WTC11 (cell line): ENCODE measurements around the gene ENGASE. TPM values are rescaled to one million over a fixed set of nuclear protein-coding genes. Genes with fewer than 3 reads are reported as not detected.

Experiments used
- ATAC-seq: fragments of 200-7000 bp; cut with Tn5 transposase; 2 replicates; pipeline ENCODE4 v1.10.0; 2021; ENCODE audit warnings: mild to moderate bottlenecking, moderate library complexity
- CTCF ChIA-PET: fragments of 300-600 bp; sonication (Branson Sonifier 250); formaldehyde crosslinking; loops from one replicate; lab custom pipeline; 2021; ENCODE audit warnings: antibody characterized with exemption; lab: Charles Lee
- POLR2A ChIA-PET: fragments of 350-600 bp; sonication (Branson Sonifier 250); formaldehyde crosslinking; loops from one replicate; lab custom pipeline; 2021; ENCODE audit warnings: antibody characterized with exemption; lab: Charles Lee
- DNase-seq: peaks from one replicate; pipeline ENCODE4 v3.0.0; 2021; ENCODE audit warnings: low spot score
- H3K27ac Mint-ChIP-seq: 2 replicates; pipeline ENCODE4 v1.8.0; 2021; ENCODE audit warnings: mixed read lengths
- H3K27me3 Mint-ChIP-seq: 2 replicates; pipeline ENCODE4 v1.8.0; 2021; ENCODE audit warnings: low read depth, mild to moderate bottlenecking, moderate library complexity, mixed read lengths
- H3K36me3 Mint-ChIP-seq: 2 replicates; pipeline ENCODE4 v1.8.0; 2021; ENCODE audit warnings: mixed read lengths
- H3K4me1 Mint-ChIP-seq: 2 replicates; pipeline ENCODE4 v1.8.0; 2022; ENCODE audit warnings: mixed read lengths
- H3K4me3 Mint-ChIP-seq: 2 replicates; pipeline ENCODE4 v1.8.0; 2021; ENCODE audit warnings: mild to moderate bottlenecking, moderate library complexity, mixed read lengths
- H3K9me3 Mint-ChIP-seq: 2 replicates; pipeline ENCODE4 v1.8.0; 2021; ENCODE audit warnings: mixed read lengths
- ATF1 ChIP-seq: sonication (generic); formaldehyde crosslinking; IDR thresholded peaks from 2 replicates; pipeline ENCODE4 v1.8.1; 2023; ENCODE audit warnings: mild to moderate bottlenecking, moderate library complexity, missing genetic modification reagents
- CREM ChIP-seq: sonication (generic); formaldehyde crosslinking; IDR thresholded peaks from 2 replicates; pipeline ENCODE4 v1.8.1; 2022; ENCODE audit warnings: mild to moderate bottlenecking, missing genetic modification reagents, moderate library complexity
- ESRRA ChIP-seq: sonication (generic); formaldehyde crosslinking; IDR thresholded peaks from 2 replicates; pipeline ENCODE4 v1.8.1; 2022; ENCODE audit warnings: mild to moderate bottlenecking, missing genetic modification reagents, borderline replicate concordance
- NR3C1 ChIP-seq: sonication (generic); formaldehyde crosslinking; conservative IDR thresholded peaks from 2 replicates; pipeline ENCODE4 v1.8.1; 2023; ENCODE audit warnings: low read depth, mild to moderate bottlenecking, missing genetic modification reagents
- OVOL2 ChIP-seq: fragments of 250-450 bp; sonication (Bioruptor Pico); IDR thresholded peaks from 2 replicates; pipeline ENCODE4 v1.9.0; 2021; ENCODE audit warnings: mild to moderate bottlenecking, borderline replicate concordance
- SOX15 ChIP-seq: fragments of 250-450 bp; sonication (Bioruptor Pico); IDR thresholded peaks from 2 replicates; pipeline ENCODE4 v1.9.0; 2021; ENCODE audit warnings: mild to moderate bottlenecking
- STAT6 ChIP-seq: sonication (generic); formaldehyde crosslinking; conservative IDR thresholded peaks from 2 replicates; pipeline ENCODE4 v1.8.1; 2023; ENCODE audit warnings: mild to moderate bottlenecking, low read depth, missing genetic modification reagents, moderate library complexity
- TEAD4 ChIP-seq: sonication (generic); formaldehyde crosslinking; IDR thresholded peaks from 2 replicates; pipeline ENCODE4 v1.8.0; 2022; ENCODE audit warnings: mild to moderate bottlenecking, missing genetic modification reagents
- ZNF138 ChIP-seq: sonication (generic); formaldehyde crosslinking; conservative IDR thresholded peaks from 2 replicates; pipeline ENCODE4 v1.8.1; 2022; ENCODE audit warnings: mild to moderate bottlenecking, moderate library complexity, missing genetic modification reagents
- ZNF263 ChIP-seq: sonication (generic); formaldehyde crosslinking; IDR thresholded peaks from 2 replicates; pipeline ENCODE4 v1.8.1; 2022; ENCODE audit warnings: low read depth, mild to moderate bottlenecking, moderate library complexity, missing genetic modification reagents
- ZNF317 ChIP-seq: sonication (generic); formaldehyde crosslinking; IDR thresholded peaks from 2 replicates; pipeline ENCODE4 v1.8.1; 2023; ENCODE audit warnings: low read depth, mild to moderate bottlenecking, moderate library complexity, missing genetic modification reagents, borderline replicate concordance
- ZNF396 ChIP-seq: fragments of 250-450 bp; sonication (Bioruptor Pico); IDR thresholded peaks from 2 replicates; pipeline ENCODE4 v1.8.0; 2021; ENCODE audit warnings: mild to moderate bottlenecking, moderate library complexity, borderline replicate concordance
- ZNF423 ChIP-seq: fragments of 250-450 bp; sonication (Bioruptor Pico); IDR thresholded peaks from 2 replicates; pipeline ENCODE4 v2.1.2; 2022; ENCODE audit warnings: mild to moderate bottlenecking, moderate library complexity
- ZNF425 ChIP-seq: fragments of 250-450 bp; sonication (Bioruptor Pico); conservative IDR thresholded peaks from 2 replicates; pipeline ENCODE4 v1.9.0; 2021; ENCODE audit warnings: mild to moderate bottlenecking
- ZSCAN18 ChIP-seq: fragments of 250-450 bp; sonication (Bioruptor Pico); IDR thresholded peaks from 2 replicates; pipeline ENCODE4 v2.1.2; 2022; ENCODE audit warnings: mild to moderate bottlenecking, moderate library complexity
- total RNA-seq: library from RNA; stranded (reverse); gene quantifications from 3 replicates; pipeline ENCODE4 v1.2.3, GENCODE V29; 2021

The ENGASE gene
- total RNA-seq, 1 experiment from 2014 or later = 41.6 TPM

GRCh38 chr17:79107499-79108231 is 33.0 kb downstream of the ENGASE start:
- DNase-seq = no peak
- Mint-ChIP-seq H3K4me3 (no peak overlapping the region), H3K9me3 (no peaks in the 10 kb centered on the region), H3K4me1 (no peaks in the 10 kb centered on the region), H3K36me3 (no peaks in the 10 kb centered on the region), H3K27me3 (no peaks in the 10 kb centered on the region), H3K27ac (peak overlapping the region; percentile 32; the same call in 1 of the 2 replicates)
- ChIA-PET POLR2A (no interaction called here), CTCF (interaction anchor here (1.1 to 4.5 kb wide), 6 partner anchors 9 to 293 kb away, joined by 3 to 34 read pairs (median 10); no protein-coding TSS in a partner anchor)
- TF ChIP-seq ZNF423 (CRISPR knock-in tag) (no peak), TEAD4 (CRISPR knock-in tag) (no peak), NR3C1 (CRISPR knock-in tag) (no peak), ATF1 (no peak), STAT6 (CRISPR knock-in tag) (no peak), ZSCAN18 (no peak), OVOL2 (CRISPR knock-in tag) (no peak), ZNF317 (CRISPR knock-in tag) (no peak)
- ATAC-seq = no peak

- Mint-ChIP-seq H3K4me3 (no peak overlapping the region), H3K36me3 (no peaks in the 10 kb centered on the region)
Observed at GRCh38 chr17:79108232-79108850, 33.7 kb downstream of the ENGASE start.

GRCh38 chr17:79108870-79109269 is 34.2 kb downstream of the ENGASE start:
- ChIA-PET POLR2A (no interaction called here), CTCF (interaction anchor here (0.6 to 4.5 kb wide), 11 partner anchors 11 to 284 kb away, joined by 3 to 34 read pairs (median 4); partner anchors contain the start of gene ENGASE)
- TF ChIP-seq ZNF396 (CRISPR knock-in tag) = no peak
- no peak for TF ChIP-seq ZNF263
- no peak for TF ChIP-seq ZNF425 (CRISPR knock-in tag)
- no peak for TF ChIP-seq SOX15 (CRISPR knock-in tag)
- no peak for ATAC-seq
- H3K4me1 Mint-ChIP-seq = no peaks in the 10 kb centered on the region
- no peak overlapping the region for H3K4me3 Mint-ChIP-seq
- H3K36me3 Mint-ChIP-seq = no peaks in the 10 kb centered on the region
- no peak for DNase-seq
- H3K9me3 Mint-ChIP-seq = no peaks in the 10 kb centered on the region
- H3K27ac Mint-ChIP-seq = no peak overlapping the region
- H3K27me3 Mint-ChIP-seq = no peaks in the 10 kb centered on the region

More at GRCh38 chr17:79108232-79108850, 33.7 kb downstream of the ENGASE start:
- DNase-seq = no peak
- Mint-ChIP-seq H3K4me1 (no peaks in the 10 kb centered on the region), H3K27me3 (no peaks in the 10 kb centered on the region), H3K27ac (peak overlapping the region; percentile 32; the same call in 1 of the 2 replicates), H3K9me3 (no peaks in the 10 kb centered on the region)
- ChIA-PET CTCF (interaction anchor here (0.6 to 4.5 kb wide), 8 partner anchors 10 to 292 kb away, joined by 3 to 34 read pairs (median 4); no protein-coding TSS in a partner anchor), POLR2A (no interaction called here)
- TF ChIP-seq CREM (CRISPR knock-in tag) (no peak), ESRRA (CRISPR knock-in tag) (no peak), ZNF138 (CRISPR knock-in tag) (no peak)
- ATAC-seq = no peak
